ENCODE data around the gene CCL23. TPM values are rescaled to one million over a fixed set of nuclear protein-coding genes. Genes with fewer than 3 reads are reported as not detected.

Gene CCL23
- total and polyA plus RNA-seq, 12 donors: 0.38 to 1.6 (median 1.5) TPM; not detected in 9

GRCh38 chr17:36059406-36059805 is 41.6 kb upstream of the CCL23 start:
- Histone ChIP-seq H3K9me3 (peaks cover 0 to 4% (median 0%) of the 10 kb centered on the region in 11 donors), H3K27me3 (peaks cover 0 to 7% (median 0%) of the 10 kb centered on the region in 7 donors), H3K4me3 (no peak overlapping the region), H3K36me3 (no peaks in the 10 kb centered on the region), H3K4me1 (peaks cover 0 to 16% (median 0%) of the 10 kb centered on the region in 9 donors), H3K27ac (no peak overlapping the region)
- TF ChIP-seq, protein P1, sequence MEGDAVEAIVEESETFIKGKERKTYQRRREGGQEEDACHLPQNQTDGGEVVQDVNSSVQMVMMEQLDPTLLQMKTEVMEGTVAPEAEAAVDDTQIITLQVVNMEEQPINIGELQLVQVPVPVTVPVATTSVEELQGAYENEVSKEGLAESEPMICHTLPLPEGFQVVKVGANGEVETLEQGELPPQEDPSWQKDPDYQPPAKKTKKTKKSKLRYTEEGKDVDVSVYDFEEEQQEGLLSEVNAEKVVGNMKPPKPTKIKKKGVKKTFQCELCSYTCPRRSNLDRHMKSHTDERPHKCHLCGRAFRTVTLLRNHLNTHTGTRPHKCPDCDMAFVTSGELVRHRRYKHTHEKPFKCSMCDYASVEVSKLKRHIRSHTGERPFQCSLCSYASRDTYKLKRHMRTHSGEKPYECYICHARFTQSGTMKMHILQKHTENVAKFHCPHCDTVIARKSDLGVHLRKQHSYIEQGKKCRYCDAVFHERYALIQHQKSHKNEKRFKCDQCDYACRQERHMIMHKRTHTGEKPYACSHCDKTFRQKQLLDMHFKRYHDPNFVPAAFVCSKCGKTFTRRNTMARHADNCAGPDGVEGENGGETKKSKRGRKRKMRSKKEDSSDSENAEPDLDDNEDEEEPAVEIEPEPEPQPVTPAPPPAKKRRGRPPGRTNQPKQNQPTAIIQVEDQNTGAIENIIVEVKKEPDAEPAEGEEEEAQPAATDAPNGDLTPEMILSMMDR (IDR thresholded peaks at IDR 0.05): no peak
- DNase-seq (no peak), ATAC-seq (no peak)
- whole genome bisulfite sequencing, 2 donors: 84 to 88% methylated on average over 7 of the region's 7 CpGs
- intact Hi-C loops (cut with DNase I): loop anchor here in 1 of 10 donors (10.0 kb wide), 1 partner anchor 55 kb away; no protein-coding TSS in a partner anchor

DNA sequence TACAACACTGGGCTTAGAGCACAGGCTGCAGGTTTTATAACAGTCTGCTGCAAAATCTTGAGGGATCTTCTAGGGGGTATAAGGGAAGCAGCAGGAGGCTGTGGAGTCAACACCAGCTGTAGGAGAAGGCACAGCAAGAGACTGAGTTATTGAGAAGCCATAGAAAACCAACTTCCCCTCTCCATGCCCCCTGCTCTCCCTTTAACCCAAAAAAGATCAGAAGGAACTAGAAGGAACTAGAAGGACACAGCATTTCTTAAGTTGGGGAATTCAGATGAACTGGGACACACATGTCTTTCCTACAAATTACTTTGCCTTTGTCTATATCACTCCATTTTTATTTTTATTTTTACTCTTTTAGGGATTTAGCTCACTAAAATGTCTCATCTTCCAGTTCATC is 40.1 kb upstream of the CCL23 start:
- Histone ChIP-seq H3K9me3 (peaks cover 0 to 1% (median 0%) of the 10 kb centered on the region in 11 donors), H3K4me1 (peaks cover 0 to 16% (median 0%) of the 10 kb centered on the region in 9 donors), H3K4me3 (no peak overlapping the region), H3K36me3 (no peaks in the 10 kb centered on the region), H3K27ac (peak overlapping the region in 1 of 10 donors; percentile 39), H3K27me3 (peaks cover 0 to 7% (median 0%) of the 10 kb centered on the region in 7 donors)
- no peak for ATAC-seq
- DNase-seq: no peak
- intact Hi-C loops (cut with DNase I): loop anchor here in 1 of 10 donors (10.0 kb wide), 1 partner anchor 57 kb away; no protein-coding TSS in a partner anchor
- TF ChIP-seq, protein P1 (IDR thresholded peaks at IDR 0.05): no peak

GRCh38 chr17:36055921-36056520 is 38.2 kb upstream of the CCL23 start:
- Histone ChIP-seq H3K36me3 (no peaks in the 10 kb centered on the region), H3K4me3 (no peak overlapping the region), H3K27me3 (no peaks in the 10 kb centered on the region), H3K4me1 (peaks cover 0 to 16% (median 0%) of the 10 kb centered on the region in 9 donors), H3K27ac (peak overlapping the region in 1 of 10 donors; percentile 64), H3K9me3 (peaks cover 0 to 20% (median 0%) of the 10 kb centered on the region in 11 donors)
- intact Hi-C loops (cut with DNase I): loop anchor here in 1 of 10 donors (10.0 kb wide), 1 partner anchor 59 kb away; no protein-coding TSS in a partner anchor
- no peak for ATAC-seq
- no peak for DNase-seq
- TF ChIP-seq, protein P1 (IDR thresholded peaks at IDR 0.05): no peak
- WGBS, 2 donors: 80 to 84% methylated on average over 4 of the region's 4 CpGs

- H3K27ac ChIP-seq: peak overlapping the region in 1 of 10 donors; percentile 64
Measured at GRCh38 chr17:36055171-36055570, 37.4 kb upstream of the CCL23 start.

More at GRCh38 chr17:36055171-36055570, 37.4 kb upstream of the CCL23 start:
- Histone ChIP-seq H3K36me3 (no peaks in the 10 kb centered on the region), H3K27me3 (no peaks in the 10 kb centered on the region), H3K4me1 (peaks cover 0 to 16% (median 0%) of the 10 kb centered on the region in 9 donors), H3K4me3 (no peak overlapping the region), H3K9me3 (peaks cover 0 to 26% (median under 1%) of the 10 kb centered on the region in 11 donors)
- ATAC-seq (no peak), DNase-seq (no peak)
- 88 to 94% methylated on average over 2 of the region's 2 CpGs for WGBS, 2 donors
- TF ChIP-seq, protein P1 (IDR thresholded peaks at IDR 0.05): no peak
- intact Hi-C loops (cut with DNase I): loop anchor here in 1 of 10 donors (10.0 kb wide), 1 partner anchor 60 kb away; no protein-coding TSS in a partner anchor

All from heart right ventricle (tissue), 16 donors.